ENCODE results near the gene NPC1. TPM values are rescaled to one million over a fixed set of nuclear protein-coding genes. Genes with fewer than 3 reads are reported as not detected.

NPC1 gene
- total and polyA plus RNA-seq, 2 of the 8 experiments (the other 6 are each of a cell fraction or from before 2014, with no cell fraction given) = 34.1 to 39.5 TPM

DNA sequence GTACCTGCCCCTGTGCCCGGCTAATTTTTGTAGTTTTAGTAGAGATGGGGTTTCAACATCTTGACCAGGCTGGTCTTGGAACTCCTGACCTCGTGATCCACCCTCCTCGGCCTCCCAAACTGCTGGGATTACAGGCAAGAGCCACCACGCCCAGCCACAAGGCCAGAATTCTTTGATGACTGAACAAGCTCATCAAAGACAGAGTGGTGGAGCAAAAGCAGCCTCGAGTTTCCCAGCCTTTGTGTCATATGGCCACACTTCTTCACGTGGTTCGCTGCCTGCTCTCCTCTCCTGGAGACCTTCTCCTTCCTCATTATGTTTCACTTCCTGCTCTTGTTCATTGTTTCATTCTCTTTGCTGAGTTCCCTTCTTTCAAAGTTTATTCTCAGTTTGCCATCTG is 9.9 kb upstream of the NPC1 start (continued):
- TF ChIP-seq, protein P1, sequence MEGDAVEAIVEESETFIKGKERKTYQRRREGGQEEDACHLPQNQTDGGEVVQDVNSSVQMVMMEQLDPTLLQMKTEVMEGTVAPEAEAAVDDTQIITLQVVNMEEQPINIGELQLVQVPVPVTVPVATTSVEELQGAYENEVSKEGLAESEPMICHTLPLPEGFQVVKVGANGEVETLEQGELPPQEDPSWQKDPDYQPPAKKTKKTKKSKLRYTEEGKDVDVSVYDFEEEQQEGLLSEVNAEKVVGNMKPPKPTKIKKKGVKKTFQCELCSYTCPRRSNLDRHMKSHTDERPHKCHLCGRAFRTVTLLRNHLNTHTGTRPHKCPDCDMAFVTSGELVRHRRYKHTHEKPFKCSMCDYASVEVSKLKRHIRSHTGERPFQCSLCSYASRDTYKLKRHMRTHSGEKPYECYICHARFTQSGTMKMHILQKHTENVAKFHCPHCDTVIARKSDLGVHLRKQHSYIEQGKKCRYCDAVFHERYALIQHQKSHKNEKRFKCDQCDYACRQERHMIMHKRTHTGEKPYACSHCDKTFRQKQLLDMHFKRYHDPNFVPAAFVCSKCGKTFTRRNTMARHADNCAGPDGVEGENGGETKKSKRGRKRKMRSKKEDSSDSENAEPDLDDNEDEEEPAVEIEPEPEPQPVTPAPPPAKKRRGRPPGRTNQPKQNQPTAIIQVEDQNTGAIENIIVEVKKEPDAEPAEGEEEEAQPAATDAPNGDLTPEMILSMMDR (IDR thresholded peaks at IDR 0.05; ENCODE audit: control extremely low read depth in 1 of 3, insufficient read depth in 1 of 3, low read depth in 1 of 3, low read length in 3 of 3) = no peak
- no peak for TF ChIP-seq NANOG (IDR thresholded peaks at IDR 0.05; ENCODE audit: insufficient read depth, low read depth, low read length, poor library complexity, severe bottlenecking)

All from H1 (cell line).